Measurements from ENCODE around the gene JAKMIP3. TPM values are rescaled to one million over a fixed set of nuclear protein-coding genes. Genes with fewer than 3 reads are reported as not detected.

JAKMIP3 gene
- total RNA-seq, 1 donor = under 0.01 TPM

GRCh38 chr10:132109341-132110110 lies 43.8 kb downstream of the JAKMIP3 start:
- DNase-seq (ENCODE audit: low read depth in 2 of 3, low spot score in 2 of 3) = no peak

GRCh38 chr10:132110111-132110521 lies 44.4 kb downstream of the JAKMIP3 start:
- no peak for DNase-seq (ENCODE audit: low read depth in 2 of 3, low spot score in 2 of 3)

GRCh38 chr10:132110713-132111112 lies 45.0 kb downstream of the JAKMIP3 start:
- no peak for DNase-seq (ENCODE audit: low read depth in 2 of 3, low spot score in 2 of 3)

GRCh38 chr10:132111121-132111731 lies 45.5 kb downstream of the JAKMIP3 start:
- DNase-seq (ENCODE audit: low read depth in 2 of 3, low spot score in 2 of 3) = no peak

GRCh38 chr10:132111871-132112341 lies 46.2 kb downstream of the JAKMIP3 start:
- no peak for DNase-seq (ENCODE audit: low read depth in 2 of 3, low spot score in 2 of 3)

- no peak for DNase-seq (ENCODE audit: low read depth in 2 of 3, low spot score in 2 of 3)
Observed at GRCh38 chr10:132112611-132113010, 46.9 kb downstream of the JAKMIP3 start.

GRCh38 chr10:132113206-132113605 lies 47.5 kb downstream of the JAKMIP3 start:
- no peak for DNase-seq (ENCODE audit: low read depth in 2 of 3, low spot score in 2 of 3)

- no peak for DNase-seq (ENCODE audit: low read depth in 2 of 3, low spot score in 2 of 3)
Observed at GRCh38 chr10:132113766-132114365, 48.1 kb downstream of the JAKMIP3 start.

- no peak for DNase-seq (ENCODE audit: low read depth in 2 of 3, low spot score in 2 of 3)
Observed at GRCh38 chr10:132114953-132115520, 49.3 kb downstream of the JAKMIP3 start.

Other genes starting within 250 kb of the JAKMIP3 start
- gene PPP2R2D, start 164.9 kb upstream of the JAKMIP3 start, total RNA-seq = 25.6 TPM
- gene BNIP3, start 84.0 kb upstream of the JAKMIP3 start, total RNA-seq = 8.1 TPM
- 0.27 TPM for gene DPYSL4, start 121.0 kb downstream of the JAKMIP3 start, total RNA-seq
- gene STK32C, start 242.0 kb downstream of the JAKMIP3 start, total RNA-seq = 25.0 TPM